Bone marrow (tissue), 2 donors: ENCODE data around the gene RND2.

Experiments
- DNase-seq, 2 donors: peaks; one replicate each; lab custom pipeline; 2025; lab: John Stamatoyannopoulos, UW

Gene RND2

DNA sequence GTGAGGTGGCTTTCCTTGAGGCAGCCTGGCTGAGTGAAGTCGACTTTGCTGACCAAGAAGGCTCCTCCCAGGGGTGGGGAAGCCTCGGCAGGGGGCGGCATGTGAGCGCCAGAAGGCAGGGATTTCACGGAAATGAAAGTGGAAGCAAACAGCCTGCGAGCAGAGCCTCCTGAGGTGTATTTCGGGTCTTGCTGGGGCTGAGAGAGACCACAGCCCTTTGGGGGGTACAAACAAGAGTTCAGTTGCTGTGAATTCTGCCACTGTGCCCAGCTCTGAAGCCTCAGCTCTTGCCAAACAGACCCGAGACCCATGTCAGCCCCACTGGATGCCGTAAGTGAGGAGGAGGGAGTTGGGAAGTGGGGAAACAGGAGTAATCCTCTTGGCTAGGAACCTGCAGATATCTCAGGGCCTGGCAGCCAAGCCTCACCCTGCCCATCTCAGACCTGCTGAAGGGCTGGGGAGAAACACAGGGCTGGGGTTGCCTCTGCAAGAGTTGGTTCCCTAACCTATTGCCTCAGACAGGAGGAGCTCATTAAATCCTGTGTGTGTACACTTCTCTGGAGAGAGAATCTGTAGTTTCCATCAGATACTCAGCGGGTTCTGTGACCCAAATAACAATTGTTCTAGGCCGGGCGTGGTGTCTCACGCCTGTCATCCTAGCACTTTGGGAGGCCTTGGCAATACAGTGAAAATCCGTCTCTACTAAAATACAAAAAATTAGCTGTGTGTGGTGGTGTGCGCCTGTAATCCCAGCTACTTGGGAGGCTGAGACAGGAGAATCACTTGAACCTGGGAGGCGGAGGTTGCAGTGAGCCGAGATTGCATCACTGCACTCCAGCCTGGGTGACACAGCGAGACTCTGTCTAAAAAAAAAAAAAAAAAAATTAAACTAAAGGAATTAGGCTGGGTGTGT, 18.1 kb upstream of the RND2 start, which contains the start of gene IFI35:
Gene IFI35 (plus strand): TSS at position 146 of the 913 bp plus-strand sequence. CDS start 164 bp downstream, at position 310.
- DNase-seq = peak; percentile 47 to 86

DNA sequence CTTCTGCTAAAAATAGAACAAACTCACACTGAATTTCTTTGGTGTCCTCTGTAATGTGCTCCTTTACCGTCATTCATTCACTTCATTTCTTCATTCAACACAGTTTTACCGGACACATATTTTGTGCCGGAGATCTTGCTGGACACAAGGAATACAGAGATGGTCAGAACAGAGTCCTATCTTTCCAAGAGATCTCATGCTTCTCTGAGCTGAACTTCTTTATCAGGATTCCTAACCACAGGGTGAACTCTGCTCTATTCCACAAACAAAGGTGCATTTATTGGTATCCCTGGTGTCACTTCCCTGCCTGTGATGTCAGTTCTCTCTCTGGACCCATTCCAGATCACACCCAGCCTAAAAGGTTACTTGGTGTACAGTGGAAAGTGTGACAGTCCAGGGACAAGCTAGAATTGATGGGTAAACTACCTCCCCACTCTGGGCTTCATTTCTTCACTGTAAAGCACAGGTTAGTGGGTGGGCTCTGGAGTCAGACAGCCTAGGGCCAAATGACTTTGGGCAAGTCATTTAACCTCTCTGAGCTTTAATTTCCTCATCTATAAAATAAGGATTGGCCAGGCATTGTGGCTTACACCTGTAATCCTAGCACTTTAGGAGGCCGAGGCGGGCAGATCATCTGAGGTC, 14.2 kb upstream of the RND2 start:
- no peak for DNase-seq

DNA sequence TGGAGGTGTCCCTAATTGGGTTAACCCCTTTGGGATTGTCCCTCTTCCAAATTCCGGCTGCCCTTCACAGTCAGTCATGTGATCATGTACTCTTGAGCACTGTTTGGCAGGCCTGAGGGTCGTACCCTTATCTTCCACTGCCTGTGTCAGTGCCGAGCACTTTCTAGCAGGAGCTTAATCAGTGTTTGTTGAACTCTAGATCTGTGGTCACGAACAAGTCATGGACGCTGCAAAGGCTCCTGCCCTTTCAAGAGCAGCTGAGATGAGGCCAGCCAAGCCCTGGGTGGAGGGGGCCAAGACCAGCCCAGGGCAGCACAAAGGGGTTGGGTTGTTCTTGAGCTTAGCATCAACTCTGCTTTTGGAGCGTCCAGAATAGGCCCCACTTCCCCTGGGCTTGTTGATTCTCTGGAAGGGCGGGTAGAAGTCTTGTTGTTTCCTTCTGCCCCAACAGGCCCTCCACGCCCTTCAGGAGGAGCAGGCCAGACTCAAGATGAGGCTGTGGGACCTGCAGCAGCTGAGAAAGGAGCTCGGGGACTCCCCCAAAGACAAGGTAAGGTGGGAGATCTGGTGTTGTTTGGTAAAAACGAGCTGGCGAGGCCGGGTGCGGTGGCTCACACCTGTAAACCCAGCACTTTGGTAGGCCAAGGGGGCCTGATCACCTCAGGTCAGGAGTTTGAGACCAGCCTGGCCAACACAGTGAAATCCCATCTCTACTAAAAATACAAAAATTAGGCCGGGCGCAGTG, 13.1 kb upstream of the RND2 start:
- DNase-seq = no peak

DNA sequence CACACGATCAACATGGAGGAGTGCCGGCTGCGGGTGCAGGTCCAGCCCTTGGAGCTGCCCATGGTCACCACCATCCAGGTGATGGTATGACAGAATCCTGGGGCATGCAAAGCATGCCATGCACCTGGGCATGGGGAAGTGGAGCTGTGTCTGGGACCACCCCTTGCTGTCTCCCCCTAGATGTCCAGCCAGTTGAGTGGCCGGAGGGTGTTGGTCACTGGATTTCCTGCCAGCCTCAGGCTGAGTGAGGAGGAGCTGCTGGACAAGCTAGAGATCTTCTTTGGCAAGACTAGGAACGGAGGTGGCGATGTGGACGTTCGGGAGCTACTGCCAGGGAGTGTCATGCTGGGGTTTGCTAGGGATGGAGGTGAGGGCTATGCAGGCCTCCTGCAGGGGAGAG, 11.7 kb upstream of the RND2 start:
- DNase-seq = no peak

DNA sequence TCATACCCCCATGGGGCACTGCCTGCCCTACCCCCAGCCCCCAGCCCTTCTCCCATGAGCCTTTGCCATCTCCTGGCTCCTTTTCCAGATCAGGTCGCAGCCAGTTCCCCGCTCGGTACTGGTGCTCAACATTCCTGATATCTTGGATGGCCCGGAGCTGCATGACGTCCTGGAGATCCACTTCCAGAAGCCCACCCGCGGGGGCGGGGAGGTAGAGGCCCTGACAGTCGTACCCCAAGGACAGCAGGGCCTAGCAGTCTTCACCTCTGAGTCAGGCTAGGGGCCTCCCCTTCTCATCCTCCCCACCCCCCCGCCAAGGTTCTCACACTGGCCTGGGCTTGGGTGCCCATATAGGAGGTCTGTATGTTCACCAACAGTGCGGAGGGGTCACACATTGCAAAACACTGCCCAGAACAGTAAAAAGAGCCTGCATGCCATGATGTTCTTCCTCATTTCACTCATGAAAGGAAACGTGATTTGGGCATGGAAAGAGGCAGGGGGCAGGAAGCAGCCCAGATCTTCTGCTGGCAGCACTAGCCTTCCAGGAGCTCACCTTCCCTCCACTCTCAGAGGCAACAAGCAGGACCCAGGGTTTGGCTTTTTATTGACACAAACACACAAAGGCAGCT, 10.9 kb upstream of the RND2 start:
- DNase-seq = no peak

DNA sequence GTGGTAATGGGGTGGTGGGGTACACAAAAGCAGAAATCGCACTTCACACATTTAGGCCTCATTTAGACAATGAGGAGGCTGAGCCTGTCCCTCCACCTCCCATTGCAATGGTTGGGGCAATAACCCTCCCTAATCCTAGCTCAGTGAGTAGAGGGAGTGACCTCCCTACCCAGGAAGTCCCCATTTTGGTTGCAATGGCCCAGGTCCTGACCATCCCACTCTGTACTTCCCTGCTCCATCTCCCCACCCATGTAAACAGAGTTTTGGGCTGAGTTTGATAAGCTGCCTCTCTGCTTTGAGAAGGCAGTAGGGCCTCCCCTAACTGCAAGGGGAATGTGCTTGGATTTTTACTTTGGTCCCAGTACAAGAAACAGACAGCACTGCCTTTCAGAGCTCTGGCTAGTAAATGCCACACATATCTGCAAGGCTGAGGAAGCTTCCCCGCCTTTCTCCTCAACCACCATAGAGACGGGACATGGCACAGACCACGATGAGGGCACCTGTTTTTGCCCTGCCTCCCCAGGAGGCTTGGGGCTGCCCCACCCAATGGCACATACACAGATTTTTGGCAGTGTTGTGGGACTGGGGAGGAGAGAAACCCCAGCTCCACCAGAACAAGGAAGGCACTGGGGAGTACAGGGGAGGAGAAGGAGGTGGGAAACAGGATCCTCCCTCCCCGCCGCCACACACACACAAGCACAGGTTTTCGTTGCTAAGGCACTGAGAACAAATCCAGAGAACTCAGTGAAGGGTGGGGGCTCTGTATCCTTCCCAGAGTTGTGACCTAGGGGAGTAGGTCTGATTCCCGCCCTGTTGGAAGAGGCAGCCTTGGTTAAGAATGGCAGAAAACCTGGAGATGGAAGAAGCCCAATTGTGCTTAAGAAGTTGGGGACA, 10.1 kb upstream of the RND2 start:
- DNase-seq = no peak

DNA sequence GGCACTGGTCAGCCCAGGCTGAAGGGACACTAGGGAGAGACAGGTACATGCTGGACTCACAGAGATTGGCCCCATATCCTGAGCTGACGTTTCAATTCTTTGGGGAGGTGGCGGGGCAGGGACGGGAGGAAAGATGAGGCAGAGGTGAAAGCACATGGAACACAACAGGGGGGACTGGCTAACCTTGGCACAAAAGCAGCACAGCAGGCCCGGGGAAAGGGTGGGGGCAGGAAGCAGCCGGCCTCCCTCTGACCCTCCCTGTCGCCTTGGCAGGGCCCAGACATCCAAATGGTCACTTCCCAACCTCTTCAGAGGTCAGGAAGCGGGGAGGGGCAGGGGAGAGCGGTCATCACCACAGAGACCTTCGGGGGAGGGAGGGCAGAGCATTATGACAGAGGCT, 9.5 kb upstream of the RND2 start:
- DNase-seq = no peak

DNA sequence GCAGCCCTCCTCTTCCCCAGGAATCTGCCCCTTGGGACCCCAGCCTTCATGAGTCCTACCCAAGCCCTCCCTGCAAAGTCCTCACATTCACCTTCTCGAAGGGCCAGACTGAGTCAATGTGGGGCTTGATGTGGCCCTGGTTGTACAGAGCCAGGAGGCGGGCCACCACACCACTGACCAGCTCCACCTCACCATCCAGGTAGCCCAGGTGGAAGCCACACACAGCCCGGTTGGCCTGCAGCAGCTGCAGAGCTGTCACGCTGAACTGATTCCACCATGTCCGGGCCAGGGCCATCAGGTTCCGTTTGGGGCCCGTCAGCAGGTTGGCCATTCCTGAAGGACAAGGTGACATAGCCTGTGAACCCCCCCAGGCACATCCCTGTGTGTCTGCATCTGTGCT, 8.8 kb upstream of the RND2 start:
- DNase-seq = no peak

DNA sequence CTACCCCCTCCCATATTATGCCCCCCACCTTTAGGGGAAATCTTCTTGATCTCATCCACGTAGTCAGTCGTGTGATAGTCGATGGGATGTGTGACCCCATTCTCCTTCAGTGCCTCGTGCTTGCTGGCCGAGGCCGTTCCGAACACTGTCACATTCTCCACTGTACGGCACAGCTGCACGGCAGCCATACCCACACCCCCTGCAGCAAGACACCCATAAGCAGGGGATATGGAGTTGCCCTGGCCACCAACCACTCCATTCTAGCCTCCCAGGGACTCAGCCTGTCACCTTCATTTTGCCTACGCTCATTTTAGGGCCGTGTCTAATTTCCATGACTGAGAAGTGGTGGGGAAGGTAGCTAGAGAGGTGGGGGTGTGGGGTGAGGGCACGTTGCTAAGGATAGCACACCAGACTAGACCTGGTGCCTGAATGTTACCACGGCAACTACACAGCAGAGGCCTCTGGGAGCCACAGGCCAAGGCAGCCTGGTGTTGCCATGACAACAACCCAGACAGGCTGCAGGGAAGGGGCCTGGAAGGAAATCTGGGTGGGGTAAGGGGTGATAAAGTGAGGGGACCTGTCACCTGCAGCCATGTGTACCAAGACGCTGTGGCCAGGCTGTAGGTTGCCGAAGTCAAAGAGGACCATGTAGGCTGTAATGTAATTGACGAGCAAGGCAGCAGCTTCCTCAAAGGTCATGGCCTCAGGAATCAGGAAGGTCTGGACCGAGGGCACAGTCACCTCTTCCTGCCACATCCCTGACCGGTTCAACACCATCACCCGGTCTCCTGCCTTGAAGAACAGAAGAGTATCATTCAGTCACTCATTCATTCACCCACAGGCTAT, 6.8 kb upstream of the RND2 start:
- DNase-seq = no peak

DNA sequence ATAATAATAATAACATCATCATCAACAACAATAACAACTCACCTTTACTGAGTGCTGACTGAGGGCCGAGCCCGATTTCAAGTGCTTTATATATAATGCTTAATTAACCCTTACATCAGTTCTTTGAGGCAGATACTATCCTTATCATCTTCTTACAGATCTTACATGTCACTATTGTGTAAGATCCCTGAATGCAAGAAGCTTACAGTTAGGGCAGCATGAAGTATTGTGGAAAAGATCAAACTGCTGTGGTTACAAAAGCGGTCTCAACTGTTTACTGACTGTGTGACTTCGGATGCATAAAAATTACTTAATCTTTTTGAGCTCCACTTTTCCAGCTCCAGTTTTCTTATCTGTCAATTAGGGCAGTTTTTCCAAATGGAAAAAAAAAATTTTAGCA, 6.1 kb upstream of the RND2 start:
- DNase-seq = no peak

DNA sequence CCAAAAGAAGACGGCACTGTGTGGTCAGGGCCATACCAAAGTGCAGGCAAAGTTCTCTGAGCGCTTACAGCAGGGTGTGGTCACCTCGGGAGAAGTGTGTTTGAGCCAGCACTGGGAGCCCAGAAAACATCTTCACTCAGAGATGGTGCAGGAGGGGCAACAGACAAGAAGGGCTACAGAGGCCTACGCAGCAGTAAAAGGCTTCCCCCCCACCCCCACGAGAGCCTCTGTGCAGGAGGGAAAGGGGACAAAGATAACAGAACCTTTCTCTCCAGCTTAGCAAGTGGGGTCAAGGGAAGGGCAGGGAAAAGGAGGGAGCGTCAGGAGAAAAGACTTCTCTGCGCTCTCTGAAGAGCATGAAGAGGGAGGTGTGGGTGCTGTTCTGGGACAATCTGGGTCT, 5.6 kb upstream of the RND2 start:
- DNase-seq = no peak

DNA sequence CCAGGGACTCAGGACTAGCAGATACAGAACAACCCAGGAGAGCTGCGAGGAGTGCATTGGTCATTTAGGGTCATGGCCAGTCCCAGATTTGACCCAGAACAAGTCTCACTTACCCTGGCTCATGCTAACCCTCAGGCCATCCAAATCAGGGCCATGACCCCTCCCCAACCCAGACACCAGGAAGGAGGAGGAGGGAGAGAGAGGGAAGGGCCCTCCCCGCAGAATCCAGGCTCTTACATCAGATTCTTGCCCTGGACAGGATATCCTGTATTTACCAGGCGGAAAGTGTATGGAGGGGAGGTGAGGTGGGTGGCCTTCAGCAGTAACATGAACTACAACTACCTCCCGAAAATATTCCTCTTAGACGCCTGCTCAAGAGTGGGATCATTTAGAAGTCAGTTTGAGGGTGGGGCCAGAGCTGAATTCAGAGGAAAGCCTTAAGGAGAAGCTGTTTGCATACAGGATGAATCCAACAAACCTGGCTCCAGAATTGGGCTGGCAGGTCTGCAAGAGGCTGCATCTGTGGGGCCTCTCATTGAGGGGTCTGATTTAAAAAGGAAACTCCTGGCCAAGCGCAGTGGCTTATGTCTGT, 4.9 kb upstream of the RND2 start:
- no peak for DNase-seq

DNA sequence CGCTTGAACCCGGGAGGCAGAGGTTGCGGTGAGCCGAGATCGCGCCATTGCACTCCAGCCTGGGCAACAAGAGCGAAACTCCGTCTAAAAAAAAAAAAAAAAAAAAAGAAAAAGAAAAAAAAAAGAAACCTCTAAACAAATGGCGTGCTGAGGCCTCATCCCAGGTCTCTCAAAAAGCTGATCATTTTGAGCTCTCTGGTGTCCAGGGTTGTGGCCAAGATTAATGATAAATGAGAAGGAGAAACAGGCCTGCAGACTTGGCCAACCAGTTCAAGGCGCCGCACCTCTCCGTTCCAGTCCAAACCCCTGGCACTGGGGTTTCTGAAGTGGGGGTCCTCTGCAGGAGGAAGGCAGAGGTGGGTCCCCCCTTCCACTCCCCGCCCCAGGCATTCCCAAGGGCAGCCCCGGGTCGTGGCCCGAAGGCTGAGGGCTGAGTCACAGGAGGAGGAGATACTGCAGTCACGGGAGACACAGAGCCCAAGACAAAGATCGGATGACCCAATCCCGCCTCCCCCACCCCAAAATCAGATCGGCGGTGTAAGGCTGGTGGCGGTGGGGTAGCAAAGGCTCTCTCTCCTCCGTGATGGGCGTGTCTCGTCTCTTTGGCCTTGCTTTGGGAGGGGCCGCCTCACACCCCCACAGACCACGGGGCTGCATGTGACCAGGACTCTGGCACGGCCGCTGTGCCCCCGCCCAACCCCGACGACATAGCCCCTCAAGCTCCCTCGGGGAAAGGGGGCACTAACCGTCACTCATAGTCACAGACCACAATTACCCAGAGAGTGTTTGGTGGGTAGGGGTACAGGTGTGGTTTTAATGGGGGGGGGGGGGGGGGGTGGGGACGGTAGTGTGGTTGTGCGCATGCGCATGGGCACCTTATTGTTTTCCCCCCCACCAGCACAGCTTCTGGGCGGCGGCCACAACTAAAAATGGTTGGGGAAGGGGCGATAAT, 4.0 kb upstream of the RND2 start:
- DNase-seq = peak in 1 of 2 donors; percentile 62

DNA sequence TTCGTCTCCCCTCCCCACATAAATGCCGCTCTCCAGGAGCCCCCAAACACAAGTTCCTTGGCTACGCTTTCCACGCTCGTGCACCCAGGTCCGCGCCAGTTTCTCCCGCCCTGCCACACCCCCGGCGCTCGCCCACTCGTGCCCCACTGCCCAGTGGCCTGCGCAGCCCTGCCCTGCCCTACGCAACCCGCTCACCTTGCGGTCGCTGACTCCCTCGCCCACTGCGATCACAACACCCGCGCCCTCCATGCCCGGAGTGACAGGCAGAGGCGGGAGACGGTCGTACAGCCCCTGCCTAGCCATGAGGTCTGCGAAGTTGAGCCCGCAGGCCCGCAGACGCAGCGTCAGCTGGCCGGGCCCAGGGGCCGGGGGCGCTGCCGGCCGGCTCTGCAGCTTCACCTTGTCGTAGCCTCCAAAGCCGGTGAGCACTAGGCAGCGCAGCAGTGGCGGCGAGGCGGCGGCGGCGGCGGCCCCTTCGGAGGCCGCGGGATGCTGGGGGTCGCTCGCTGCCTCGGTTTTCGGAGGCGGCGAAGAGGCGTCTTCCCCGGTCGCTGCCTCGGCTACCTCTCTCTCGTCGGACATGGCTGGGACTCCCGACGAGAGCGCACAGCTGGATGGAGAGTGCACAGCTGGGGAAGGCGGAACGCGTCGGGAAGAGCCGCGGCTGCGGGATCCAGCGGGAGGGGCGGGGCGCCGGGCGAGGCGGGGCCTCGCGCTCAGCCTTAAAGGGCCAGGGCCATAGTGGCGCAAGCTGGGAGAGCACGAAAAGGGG, 3.1 kb upstream of the RND2 start, which contains the start of gene VAT1:
Gene VAT1 (minus strand): TSS at position 645 of the 772 bp plus-strand sequence. CDS start 63 bp downstream, at position 582.
- DNase-seq = peak; percentile 51 to 56

DNA sequence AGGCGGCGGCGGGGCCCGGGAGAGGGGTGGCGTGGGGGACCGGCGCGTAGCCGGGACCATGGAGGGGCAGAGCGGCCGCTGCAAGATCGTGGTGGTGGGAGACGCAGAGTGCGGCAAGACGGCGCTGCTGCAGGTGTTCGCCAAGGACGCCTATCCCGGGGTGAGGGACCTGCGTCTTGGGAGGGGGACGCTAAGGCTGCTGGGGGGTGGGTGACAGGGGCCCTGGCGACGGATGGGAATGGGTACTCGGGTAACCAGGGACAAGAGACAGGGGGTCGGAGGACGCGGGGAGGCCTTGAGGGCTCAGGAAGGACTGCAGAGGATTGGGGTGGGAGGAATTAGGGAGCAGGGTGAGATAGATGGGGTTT, 243 bp downstream of the RND2 start:
- no peak for DNase-seq

DNA sequence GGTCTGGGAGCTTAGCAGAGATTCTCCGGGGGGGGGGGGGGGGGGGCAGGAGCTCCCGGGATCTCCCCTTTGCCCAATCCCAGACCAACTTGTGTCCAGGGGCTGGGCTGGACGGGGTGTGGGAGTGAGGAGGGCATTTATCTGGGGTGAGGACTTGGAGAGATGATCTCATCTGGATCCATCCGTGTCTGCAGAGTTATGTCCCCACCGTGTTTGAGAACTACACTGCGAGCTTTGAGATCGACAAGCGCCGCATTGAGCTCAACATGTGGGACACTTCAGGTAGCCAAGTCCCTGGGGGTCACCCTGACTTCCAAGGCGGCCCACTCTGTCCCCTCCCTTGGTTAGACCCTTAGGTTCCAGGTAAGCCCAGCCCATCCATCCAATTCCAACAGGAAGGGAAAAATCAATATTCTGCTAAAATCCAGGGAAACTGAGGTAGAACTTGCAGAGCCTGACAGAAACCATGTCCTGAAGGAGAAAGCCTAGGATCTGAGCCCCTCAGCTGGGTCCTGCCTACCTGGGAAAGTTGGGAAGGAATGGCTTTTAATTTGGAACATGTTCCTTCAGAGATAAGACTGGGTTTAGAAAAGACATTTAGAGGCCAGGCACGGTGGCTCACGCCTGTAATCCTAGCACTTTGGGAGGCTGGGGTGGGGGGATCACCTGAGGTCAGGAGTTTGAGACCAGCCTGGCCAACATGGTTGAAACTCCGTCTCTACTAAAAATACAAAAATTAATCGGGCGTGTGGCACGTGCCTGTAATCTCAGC, 921 bp downstream of the RND2 start:
- no peak for DNase-seq

DNA sequence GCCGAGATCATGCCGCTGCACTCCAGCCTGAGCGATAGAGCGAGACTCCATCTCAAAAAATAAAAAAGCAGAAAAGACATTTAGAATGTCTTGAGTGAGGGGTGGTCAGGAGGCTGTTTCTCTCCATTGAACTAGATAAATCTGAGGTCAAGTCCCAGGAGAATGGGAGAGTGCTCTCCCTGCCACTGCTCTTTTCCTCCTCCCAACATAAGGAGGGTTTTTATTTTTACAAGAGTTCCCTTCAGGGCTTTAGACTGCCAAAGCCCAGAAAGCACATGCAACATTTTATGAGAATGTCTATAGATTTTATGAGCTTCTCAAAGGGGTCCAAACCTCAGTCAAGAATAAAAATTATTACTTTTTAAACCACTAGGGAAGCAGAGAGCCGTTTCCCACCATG, 1.6 kb downstream of the RND2 start:
- DNase-seq = no peak
